Upper lobe of right lung (tissue), 1 donor: Measurements from ENCODE around the gene GALNT6. TPM values are rescaled to one million over a fixed set of nuclear protein-coding genes. Genes with fewer than 3 reads are reported as not detected.

Experiments used
- ATAC-seq: fragments of 200-7000 bp; cut with Tn5 transposase; one replicate; pipeline ENCODE4 v1.9.1; 2020; ENCODE audit warnings: mild to moderate bottlenecking, moderate library complexity
- DNase-seq: peaks from one replicate; pipeline ENCODE4 v3.0.0-alpha.2; 2020
- H3K27ac ChIP-seq: fragments of 200-600 bp; one replicate; pipeline ENCODE4 v1.8.0; 2022
- H3K27me3 ChIP-seq: fragments of 200-600 bp; one replicate; pipeline ENCODE4 v1.8.0; 2022; ENCODE audit warnings: mild to moderate bottlenecking
- H3K36me3 ChIP-seq: fragments of 200-600 bp; one replicate; pipeline ENCODE4 v1.8.0; 2022
- H3K4me1 ChIP-seq: fragments of 200-600 bp; one replicate; pipeline ENCODE4 v1.8.0; 2022
- H3K4me3 ChIP-seq: fragments of 200-600 bp; one replicate; pipeline ENCODE4 v1.8.0; 2022; ENCODE audit warnings: mild to moderate bottlenecking
- H3K9me3 ChIP-seq: fragments of 200-600 bp; one replicate; pipeline ENCODE4 v1.8.0; 2022
- CTCF ChIP-seq: fragments of 200-600 bp; IDR thresholded peaks from one replicate; pipeline ENCODE4 v1.8.0; 2022; ENCODE audit warnings: antibody characterized with exemption
- intact Hi-C: fragments of 100-400 bp; cut with DNase I; formaldehyde crosslinking; loops from one replicate; pipeline ENCODE4 v1.11.0; 2022
- total RNA-seq: library from RNA; stranded (reverse); fragmentation: NEBNext Ultra II Directional; extraction: Animal tissue kit (Norgen Biotek cat#: 25700); gene quantifications from one replicate; pipeline ENCODE4 v1.2.1, GENCODE V29; 2021
- donor health status: DM: no; HTN: yes; CAD: no; lungs with severe emphysema.

GALNT6 gene
- total RNA-seq, 1 donor from 2014 or later: 16.6 TPM

GRCh38 chr12:51365276-51365675 lies 25.9 kb downstream of the GALNT6 start:
- H3K27me3 ChIP-seq: no peaks in the 10 kb centered on the region
- peaks cover 13% of the 10 kb centered on the region for H3K4me1 ChIP-seq
- no peak overlapping the region for H3K27ac ChIP-seq
- H3K4me3 ChIP-seq: no peak overlapping the region
- H3K9me3 ChIP-seq: no peaks in the 10 kb centered on the region
- ATAC-seq (no peak), DNase-seq (no peak)
- intact Hi-C loops: no loop called here
- no peaks in the 10 kb centered on the region for H3K36me3 ChIP-seq
- no peak for TF ChIP-seq CTCF

- ATAC-seq (no peak), DNase-seq (no peak)
- H3K36me3 ChIP-seq: no peaks in the 10 kb centered on the region
- H3K27me3 ChIP-seq: no peaks in the 10 kb centered on the region
- no peaks in the 10 kb centered on the region for H3K9me3 ChIP-seq
- no peak for TF ChIP-seq CTCF
- H3K27ac ChIP-seq: no peak overlapping the region
- H3K4me1 ChIP-seq: peaks cover 4% of the 10 kb centered on the region
- intact Hi-C loops: no loop called here
- no peak overlapping the region for H3K4me3 ChIP-seq
These were observed 27.2 kb downstream of the GALNT6 start for GRCh38 chr12:51364001-51364400.

GRCh38 chr12:51362747-51363342 lies 28.4 kb downstream of the GALNT6 start:
- ATAC-seq (no peak), DNase-seq (no peak)
- no peak for TF ChIP-seq CTCF
- Histone ChIP-seq H3K27ac (no peak overlapping the region), H3K4me1 (no peaks in the 10 kb centered on the region), H3K36me3 (no peaks in the 10 kb centered on the region), H3K9me3 (no peaks in the 10 kb centered on the region), H3K27me3 (no peaks in the 10 kb centered on the region), H3K4me3 (no peak overlapping the region)
- intact Hi-C loops: no loop called here

GRCh38 chr12:51362307-51362706 lies 28.9 kb downstream of the GALNT6 start:
- DNase-seq (no peak), ATAC-seq (no peak)
- Histone ChIP-seq H3K4me1 (no peaks in the 10 kb centered on the region), H3K27me3 (no peaks in the 10 kb centered on the region), H3K4me3 (no peak overlapping the region), H3K27ac (no peak overlapping the region), H3K36me3 (no peaks in the 10 kb centered on the region), H3K9me3 (no peaks in the 10 kb centered on the region)
- no peak for TF ChIP-seq CTCF
- intact Hi-C loops: no loop called here

- Histone ChIP-seq H3K27ac (no peak overlapping the region), H3K4me3 (no peak overlapping the region), H3K4me1 (no peaks in the 10 kb centered on the region), H3K27me3 (no peaks in the 10 kb centered on the region), H3K36me3 (no peaks in the 10 kb centered on the region), H3K9me3 (no peaks in the 10 kb centered on the region)
- DNase-seq (no peak), ATAC-seq (no peak)
- TF ChIP-seq CTCF: no peak
- intact Hi-C loops: no loop called here
These were observed 29.8 kb downstream of the GALNT6 start for GRCh38 chr12:51361161-51362016.
